ENCODE data around the gene STX1B. TPM values are rescaled to one million over a fixed set of nuclear protein-coding genes. Genes with fewer than 3 reads are reported as not detected.

The STX1B gene
- total RNA-seq, 4 donors from 2014 or later, result 0.47 to 1.9 (median 1.0) TPM

DNA sequence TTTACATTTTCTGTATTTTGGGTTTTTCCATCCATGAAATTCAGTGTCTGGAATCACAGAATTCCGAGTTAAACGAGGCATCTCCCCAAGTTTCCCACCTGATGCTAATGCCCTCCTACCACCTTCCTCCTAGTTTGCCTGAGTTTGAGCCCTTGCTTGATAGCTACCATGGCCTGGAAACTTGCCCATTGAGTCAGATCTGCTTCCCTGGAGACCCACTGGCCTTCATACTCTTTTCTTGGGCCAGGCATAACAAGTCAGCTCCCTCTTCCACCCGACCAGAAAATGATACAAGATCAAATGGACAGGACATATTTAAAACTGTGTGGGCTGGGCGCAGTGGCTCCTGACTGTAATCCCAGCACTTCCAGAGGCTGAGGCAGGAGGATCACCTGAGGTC is 42.6 kb downstream of the STX1B start:
- ATAC-seq (ENCODE audit: low FRiP score) (no peak), DNase-seq (ENCODE audit: low spot score) (no peak)
- TF ChIP-seq, protein P1, sequence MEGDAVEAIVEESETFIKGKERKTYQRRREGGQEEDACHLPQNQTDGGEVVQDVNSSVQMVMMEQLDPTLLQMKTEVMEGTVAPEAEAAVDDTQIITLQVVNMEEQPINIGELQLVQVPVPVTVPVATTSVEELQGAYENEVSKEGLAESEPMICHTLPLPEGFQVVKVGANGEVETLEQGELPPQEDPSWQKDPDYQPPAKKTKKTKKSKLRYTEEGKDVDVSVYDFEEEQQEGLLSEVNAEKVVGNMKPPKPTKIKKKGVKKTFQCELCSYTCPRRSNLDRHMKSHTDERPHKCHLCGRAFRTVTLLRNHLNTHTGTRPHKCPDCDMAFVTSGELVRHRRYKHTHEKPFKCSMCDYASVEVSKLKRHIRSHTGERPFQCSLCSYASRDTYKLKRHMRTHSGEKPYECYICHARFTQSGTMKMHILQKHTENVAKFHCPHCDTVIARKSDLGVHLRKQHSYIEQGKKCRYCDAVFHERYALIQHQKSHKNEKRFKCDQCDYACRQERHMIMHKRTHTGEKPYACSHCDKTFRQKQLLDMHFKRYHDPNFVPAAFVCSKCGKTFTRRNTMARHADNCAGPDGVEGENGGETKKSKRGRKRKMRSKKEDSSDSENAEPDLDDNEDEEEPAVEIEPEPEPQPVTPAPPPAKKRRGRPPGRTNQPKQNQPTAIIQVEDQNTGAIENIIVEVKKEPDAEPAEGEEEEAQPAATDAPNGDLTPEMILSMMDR (IDR thresholded peaks at IDR 0.05), result no peak

DNA sequence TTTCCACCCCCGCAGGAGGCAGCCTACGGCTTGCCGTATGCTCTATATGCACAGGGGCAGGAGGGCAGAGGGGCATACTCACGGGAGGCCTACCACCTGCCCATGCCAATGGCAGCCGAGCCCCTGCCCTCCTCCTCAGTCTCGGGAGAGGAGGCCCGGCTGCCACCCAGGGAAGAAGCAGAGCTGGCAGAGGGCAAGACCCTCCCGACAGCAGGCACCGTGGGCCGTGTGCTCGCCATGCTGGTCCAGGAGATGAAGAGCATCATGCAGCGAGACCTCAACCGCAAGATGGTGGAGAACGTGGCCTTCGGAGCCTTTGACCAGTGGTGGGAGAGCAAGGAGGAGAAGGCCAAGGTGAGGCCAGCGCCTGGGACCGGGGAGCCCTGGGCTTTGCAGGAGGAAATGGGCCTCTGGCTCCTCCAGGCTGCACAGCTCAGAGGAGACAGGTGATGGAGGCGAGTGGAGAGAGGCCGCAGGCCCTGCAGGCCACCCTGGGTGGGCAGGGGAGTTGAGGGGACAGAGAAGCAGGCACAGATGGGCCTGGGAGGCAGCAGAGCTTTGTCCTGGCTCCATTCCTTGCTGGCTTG is 44.3 kb downstream of the STX1B start:
- ATAC-seq (ENCODE audit: low FRiP score), result no peak
- no peak for DNase-seq (ENCODE audit: low spot score)

DNA sequence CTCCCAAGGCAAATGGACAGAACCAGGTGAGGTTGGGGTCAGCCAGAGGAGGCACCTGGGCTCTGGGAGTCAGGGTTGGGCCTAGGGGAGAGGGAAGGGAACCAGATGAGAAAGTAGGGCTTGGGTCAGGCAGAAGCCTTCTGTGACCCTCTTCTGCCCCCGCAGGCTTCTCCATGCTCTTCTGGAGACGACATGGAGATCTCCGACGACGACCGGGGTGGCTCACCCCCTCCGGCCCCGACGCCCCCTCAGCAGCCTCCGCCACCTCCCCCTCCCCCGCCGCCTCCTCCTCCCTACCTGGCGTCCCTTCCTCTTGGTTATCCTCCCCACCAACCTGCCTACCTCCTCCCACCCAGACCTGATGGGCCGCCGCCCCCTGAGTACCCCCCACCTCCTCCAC is 45.0 kb downstream of the STX1B start:
- DNase-seq (ENCODE audit: low spot score) (no peak), ATAC-seq (ENCODE audit: low FRiP score) (no peak)
- TF ChIP-seq, protein P1 (IDR thresholded peaks at IDR 0.05), result no peak

More for the DNA sequence above, 44.3 kb downstream of the STX1B start:
- TF ChIP-seq, protein P1 (IDR thresholded peaks at IDR 0.05), result no peak

DNA sequence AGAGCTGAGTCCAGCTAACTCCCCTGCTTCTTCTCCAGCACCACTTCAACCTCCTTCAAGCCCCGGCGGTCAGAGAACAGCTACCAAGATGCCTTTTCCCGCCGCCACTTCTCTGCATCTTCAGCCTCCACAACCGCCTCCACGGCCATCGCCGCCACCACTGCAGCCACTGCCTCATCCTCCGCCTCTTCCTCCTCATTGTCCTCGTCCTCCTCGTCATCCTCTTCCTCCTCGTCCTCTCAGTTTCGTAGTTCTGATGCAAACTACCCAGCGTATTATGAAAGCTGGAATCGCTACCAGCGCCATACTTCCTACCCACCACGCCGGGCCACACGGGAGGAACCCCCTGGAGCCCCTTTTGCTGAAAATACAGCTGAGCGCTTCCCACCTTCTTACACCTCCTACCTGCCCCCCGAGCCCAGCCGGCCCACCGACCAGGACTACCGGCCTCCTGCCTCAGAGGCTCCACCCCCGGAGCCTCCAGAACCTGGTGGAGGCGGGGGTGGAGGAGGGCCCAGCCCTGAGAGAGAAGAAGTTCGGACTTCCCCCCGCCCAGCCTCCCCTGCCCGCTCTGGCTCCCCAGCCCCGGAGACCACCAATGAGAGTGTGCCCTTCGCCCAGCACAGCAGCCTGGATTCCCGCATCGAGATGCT is 45.7 kb downstream of the STX1B start:
- TF ChIP-seq, protein P1 (IDR thresholded peaks at IDR 0.05), result no peak
- ATAC-seq (ENCODE audit: low FRiP score), result no peak

DNA sequence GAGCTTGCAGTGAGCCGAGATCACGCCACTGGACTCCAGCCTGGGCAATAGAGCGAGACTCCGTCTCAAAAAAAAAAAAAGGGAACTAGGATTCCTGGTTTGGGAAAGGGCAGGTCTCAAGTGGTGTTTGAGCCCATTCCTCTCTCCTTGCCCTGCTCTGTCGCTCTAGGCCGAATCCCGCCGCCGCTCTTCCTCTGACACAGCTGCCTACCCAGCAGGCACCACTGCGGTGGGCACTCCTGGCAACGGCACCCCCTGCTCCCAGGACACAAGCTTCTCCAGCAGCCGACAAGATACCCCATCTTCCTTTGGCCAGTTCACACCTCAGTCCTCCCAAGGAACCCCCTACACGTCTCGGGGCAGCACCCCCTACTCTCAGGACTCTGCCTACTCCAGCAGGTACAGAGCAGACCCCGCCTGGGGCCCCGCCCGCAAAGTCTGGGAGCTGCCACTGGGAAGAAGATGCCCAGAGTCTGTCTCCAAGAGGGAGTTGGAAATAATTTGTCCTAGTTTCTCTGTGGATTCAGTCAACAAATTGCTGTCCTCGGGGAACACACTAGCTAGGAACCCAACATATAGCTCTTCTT is 46.4 kb downstream of the STX1B start:
- TF ChIP-seq, protein P1 (IDR thresholded peaks at IDR 0.05), result no peak
- DNase-seq (ENCODE audit: low spot score) (no peak), ATAC-seq (ENCODE audit: low FRiP score) (no peak)

More for the DNA sequence above, 45.7 kb downstream of the STX1B start:
- DNase-seq (ENCODE audit: low spot score), result no peak

DNA sequence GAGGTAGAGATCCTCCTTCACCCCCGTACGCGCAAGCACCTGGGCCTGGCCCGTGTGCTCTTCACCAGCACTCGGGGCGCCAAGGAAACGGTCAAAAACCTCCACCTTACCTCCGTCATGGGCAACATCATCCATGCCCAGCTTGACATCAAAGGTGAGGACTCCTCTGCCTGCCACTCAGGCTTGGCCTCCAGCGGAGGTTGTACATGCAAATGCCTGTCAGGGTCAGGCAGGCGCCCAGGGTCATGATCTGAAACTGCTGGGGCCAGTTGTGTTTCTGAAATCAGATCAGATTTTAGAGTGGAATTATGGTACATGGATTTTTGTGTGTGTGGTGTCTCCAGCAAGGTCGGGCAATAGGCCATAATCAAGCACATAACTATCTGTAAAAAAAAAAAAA is 49.1 kb downstream of the STX1B start:
- no peak for ATAC-seq (ENCODE audit: low FRiP score)
- DNase-seq (ENCODE audit: low spot score), result no peak
- TF ChIP-seq, protein P1 (IDR thresholded peaks at IDR 0.05), result no peak

Measured in omental fat pad (tissue), 4 donors.